K562 (cell line): ENCODE results near the gene PIGL. TPM values are rescaled to one million over a fixed set of nuclear protein-coding genes. Genes with fewer than 3 reads are reported as not detected.

Experiments
- BCOR ChIP-seq: fragments of 450-650 bp; IDR thresholded peaks from 2 replicates; pipeline ENCODE4 v1.6.1; 2016
- FIP1L1 ChIP-seq: fragments of 200-400 bp; formaldehyde crosslinking; IDR thresholded peaks from 2 replicates; pipeline ENCODE4 v1.6.1; 2018; ENCODE audit warnings: mild to moderate bottlenecking, low read depth, low read length; ENCODE audit not compliant: poor library complexity, severe bottlenecking
- HIVEP1 ChIP-seq: fragments of 250-450 bp; sonication (Bioruptor Pico); IDR thresholded peaks from 2 replicates; pipeline ENCODE4 v1.4.0; 2020; ENCODE audit warnings: mild to moderate bottlenecking
- HMGN3 ChIP-seq: IDR thresholded peaks from 2 replicates; pipeline ENCODE4 v1.6.1; 2011; ENCODE audit warnings: borderline replicate concordance, low read depth, mild to moderate bottlenecking, mixed read lengths, low read length; ENCODE audit not compliant: insufficient read length; ENCODE audit errors: extremely low read depth
- HNRNPK ChIP-seq: fragments of 200-400 bp; formaldehyde crosslinking; IDR thresholded peaks from one replicate; pipeline ENCODE4 v1.6.1; 2018; ENCODE audit warnings: mild to moderate bottlenecking, low read depth, low read length; ENCODE audit not compliant: poor library complexity, severe bottlenecking
- KAT2B ChIP-seq: IDR thresholded peaks from one replicate; pipeline ENCODE4 v1.6.1; 2012; ENCODE audit warnings: low read depth, mild to moderate bottlenecking, control low read depth, inconsistent platforms, low read length, moderate library complexity
- L3MBTL2 ChIP-seq: fragments of 450-650 bp; IDR thresholded peaks from 2 replicates; pipeline ENCODE4 v1.6.1; 2016; ENCODE audit warnings: mild to moderate bottlenecking, moderate library complexity
- MTA3 ChIP-seq: fragments of 450-650 bp; formaldehyde crosslinking; IDR thresholded peaks from 2 replicates; pipeline ENCODE4 v1.6.1; 2017; ENCODE audit warnings: mild to moderate bottlenecking, borderline replicate concordance
- POLR2H ChIP-seq: IDR thresholded peaks from 2 replicates; pipeline ENCODE4 v1.6.1; 2016; ENCODE audit warnings: missing genetic modification characterization, low read depth, mild to moderate bottlenecking, control low read depth, missing compliant biosample characterization, moderate library complexity
- PTRF ChIP-seq: fragments of 450-650 bp; IDR thresholded peaks from 2 replicates; pipeline ENCODE4 v1.6.1; 2016; ENCODE audit warnings: mild to moderate bottlenecking, missing genetic modification characterization, missing compliant biosample characterization
- RBBP5 ChIP-seq: fragments of 200-600 bp; sonication (generic); IDR thresholded peaks from 2 replicates; pipeline ENCODE4 v1.6.1; 2012; ENCODE audit warnings: borderline replicate concordance, mild to moderate bottlenecking, low read length, control low read depth, inconsistent platforms; ENCODE audit not compliant: insufficient read depth, poor library complexity, severe bottlenecking
- RCOR1 ChIP-seq, 2 experiments: IDR thresholded peaks; 2 replicates each; pipeline ENCODE4 v1.6.1; 2012; ENCODE audit warnings: low read depth in 2 of 2, low read length in 2 of 2, borderline replicate concordance in 1 of 2, improper control_type of control experiment in 1 of 2
- RFX7 ChIP-seq: fragments of 250-450 bp; sonication (Bioruptor Pico); IDR thresholded peaks from 2 replicates; pipeline ENCODE4 v1.5.1; 2021; ENCODE audit warnings: mild to moderate bottlenecking
- SMARCC2 ChIP-seq: fragments of 450-650 bp; IDR thresholded peaks from 2 replicates; pipeline ENCODE4 v1.6.1; 2017; ENCODE audit warnings: antibody characterized with exemption, moderate library complexity, mild to moderate bottlenecking, low read depth
- SMC3 ChIP-seq: conservative IDR thresholded peaks from 2 replicates; pipeline ENCODE4 v1.6.1; 2011; ENCODE audit warnings: low read depth, low read length, improper control_type of control experiment; ENCODE audit not compliant: insufficient read depth
- SUPT5H ChIP-seq: fragments of 450-650 bp; IDR thresholded peaks from 2 replicates; pipeline ENCODE4 v1.6.1; 2016
- ZBTB8A ChIP-seq: fragments of 450-650 bp; IDR thresholded peaks from 2 replicates; pipeline ENCODE4 v1.6.1; 2018; ENCODE audit warnings: mild to moderate bottlenecking, moderate library complexity; ENCODE audit not compliant: partially characterized antibody
- ZFX ChIP-seq: sonication (generic); formaldehyde crosslinking; IDR thresholded peaks from 2 replicates; pipeline ENCODE4 v1.8.0; 2022; ENCODE audit warnings: mild to moderate bottlenecking, missing genetic modification reagents, moderate library complexity
- ZKSCAN1 ChIP-seq: fragments of 150-350 bp; IDR thresholded peaks from 2 replicates; pipeline ENCODE4 v1.6.1; 2016; ENCODE audit warnings: low read depth, low read length
- ZNF347 ChIP-seq: fragments of 450-650 bp; formaldehyde crosslinking; IDR thresholded peaks from 2 replicates; pipeline ENCODE4 v1.4.0; 2020; ENCODE audit warnings: low read depth, mild to moderate bottlenecking, moderate library complexity
- ZNF583 ChIP-seq: fragments of 250-450 bp; sonication (Bioruptor Pico); IDR thresholded peaks from 2 replicates; pipeline ENCODE4 v1.4.0; 2020
- ZSCAN32 ChIP-seq: fragments of 450-650 bp; formaldehyde crosslinking; IDR thresholded peaks from 2 replicates; pipeline ENCODE4 v1.4.0; 2020; ENCODE audit warnings: mild to moderate bottlenecking, moderate library complexity
- polyA plus RNA-seq, 8 experiments: library from polyadenylated mRNA; depleted of rRNA in 4 of 8; stranded (reverse) in 5 of 8; unstranded in 3 of 8; fragments of >200 nt; fragmentation: Nextera tagmentation in 2 of 8; fragmentation: Illumina TruSeq in 1 of 8; extraction: Ambion mirVana in 2 of 8; extraction: Trizol in 1 of 8; gene quantifications; 2 replicates each; pipeline versions ENCODE4 v1.2.1 to v1.2.3, GENCODE V29; 2011 to 2014; ENCODE audit warnings: inconsistent platforms in 1 of 8, missing spikeins in 1 of 8
- total RNA-seq, 7 experiments: library from RNA; depleted of rRNA in 6 of 7; stranded (reverse); fragments of >200 nt in 6 of 7; fragmentation: Illumina TruSeq in 2 of 7; extraction: Trizol in 2 of 7; gene quantifications; 2 replicates each; pipeline versions ENCODE4 v1.2.1 to v1.2.3, GENCODE V29; 2011 to 2021; ENCODE audit warnings: low replicate concordance in 1 of 7
- TF ChIP-seq, protein P1 (sequence below): fragments of 250-450 bp; sonication (Bioruptor Pico); IDR thresholded peaks from 2 replicates; pipeline ENCODE4 v1.4.0; 2020
- TF ChIP-seq, protein P2 (sequence below): fragments of 450-650 bp; conservative IDR thresholded peaks from 2 replicates; pipeline ENCODE4 v1.6.1; 2016; ENCODE audit warnings: missing genetic modification characterization, low read depth, mild to moderate bottlenecking, control low read depth, missing compliant biosample characterization
- TF ChIP-seq, protein P3 (sequence below): sonication (generic); formaldehyde crosslinking; IDR thresholded peaks from 2 replicates; pipeline ENCODE4 v1.8.1; 2023; ENCODE audit warnings: mild to moderate bottlenecking, missing genetic modification reagents, moderate library complexity

PIGL gene
- total and polyA plus RNA-seq, 9 of the 15 experiments (the other 6 are each of a cell fraction or from before 2014, with no cell fraction given), result 19.9 to 55.3 (median 29.6) TPM

DNA sequence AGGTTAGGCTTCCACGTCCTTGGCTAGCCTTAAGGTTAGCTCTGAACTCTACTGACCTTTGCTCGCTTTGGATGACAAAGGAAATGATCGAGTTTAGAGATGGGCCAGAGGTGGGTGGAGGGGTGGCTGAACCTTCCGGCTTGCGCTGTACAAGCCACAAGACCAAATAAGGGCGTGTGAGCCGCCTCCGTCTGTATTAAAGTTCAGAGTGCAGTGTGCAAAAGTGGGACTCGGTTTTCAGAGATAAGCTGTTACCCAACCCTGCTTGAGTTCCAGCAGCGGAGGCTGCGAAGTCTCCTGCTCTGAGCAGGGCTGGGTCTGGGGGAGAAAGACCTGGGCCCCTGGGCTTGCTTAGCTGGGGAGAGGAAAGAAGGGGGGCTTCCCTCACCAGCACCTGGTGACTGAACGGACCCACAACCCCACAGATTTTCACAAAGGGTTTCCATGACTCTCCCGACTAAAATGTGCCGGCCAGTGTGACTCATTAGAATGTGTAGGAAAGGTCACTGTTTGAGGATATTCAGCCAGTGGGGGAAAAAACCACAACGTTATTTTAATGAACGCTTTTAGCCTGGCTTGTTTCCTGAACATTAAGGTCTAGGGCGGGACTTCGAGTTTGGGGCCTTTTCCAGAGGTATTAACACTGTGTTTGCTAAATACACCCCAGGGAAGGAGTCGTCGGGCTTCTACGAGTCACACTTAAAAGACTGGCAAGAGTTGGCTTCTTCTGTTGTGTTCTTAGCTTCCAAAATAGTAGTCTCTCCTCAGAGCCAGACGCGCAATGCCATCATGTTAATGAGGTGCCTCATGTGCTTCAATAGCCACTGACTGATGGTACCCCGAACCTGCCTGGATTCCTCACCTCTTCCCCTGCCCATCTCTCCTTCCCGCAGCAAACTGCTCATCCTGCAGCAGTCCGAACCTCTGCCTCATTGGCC is 69.3 kb downstream of the PIGL start (continued):
- TF ChIP-seq KAT2B (no peak), ZFX (peak; percentile 48; the same call in 1 of the 2 replicates), SMARCC2 (peak; percentile 68), POLR2H (tag) (peak; percentile 90), HNRNPK (no peak), RCOR1 (IDR thresholded peaks at IDR 0.05; ENCODE audit: borderline replicate concordance in 1 of 2, low read depth in 2 of 2, low read length in 2 of 2) (peak in 1 of 2 experiments; percentile 79; a peak in 1 of 4 replicates), RFX7 (no peak), ZSCAN32 (CRISPR knock-in tag) (no peak), ZKSCAN1 (no peak), ZNF347 (CRISPR knock-in tag) (no peak), BCOR (0 out of 2 replicates have a peak, but pooled peaks have one; percentile 6), MTA3 (no peak), ZBTB8A (no peak), ZNF583 (CRISPR knock-in tag) (no peak), FIP1L1 (no peak), HMGN3 (no peak), HIVEP1 (no peak), SMC3 (no peak; the same call in 1 of the 2 replicates), RBBP5 (peak; percentile 77), SUPT5H (peak; percentile 76), PTRF (tag) (no peak), L3MBTL2 (peak; percentile 85)
- TF ChIP-seq, protein P1, sequence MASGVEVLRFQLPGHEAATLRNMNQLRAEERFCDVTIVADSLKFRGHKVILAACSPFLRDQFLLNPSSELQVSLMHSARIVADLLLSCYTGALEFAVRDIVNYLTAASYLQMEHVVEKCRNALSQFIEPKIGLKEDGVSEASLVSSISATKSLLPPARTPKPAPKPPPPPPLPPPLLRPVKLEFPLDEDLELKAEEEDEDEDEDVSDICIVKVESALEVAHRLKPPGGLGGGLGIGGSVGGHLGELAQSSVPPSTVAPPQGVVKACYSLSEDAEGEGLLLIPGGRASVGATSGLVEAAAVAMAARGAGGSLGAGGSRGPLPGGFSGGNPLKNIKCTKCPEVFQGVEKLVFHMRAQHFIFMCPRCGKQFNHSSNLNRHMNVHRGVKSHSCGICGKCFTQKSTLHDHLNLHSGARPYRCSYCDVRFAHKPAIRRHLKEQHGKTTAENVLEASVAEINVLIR (CRISPR knock-in tag), result no peak
- TF ChIP-seq, protein P2, sequence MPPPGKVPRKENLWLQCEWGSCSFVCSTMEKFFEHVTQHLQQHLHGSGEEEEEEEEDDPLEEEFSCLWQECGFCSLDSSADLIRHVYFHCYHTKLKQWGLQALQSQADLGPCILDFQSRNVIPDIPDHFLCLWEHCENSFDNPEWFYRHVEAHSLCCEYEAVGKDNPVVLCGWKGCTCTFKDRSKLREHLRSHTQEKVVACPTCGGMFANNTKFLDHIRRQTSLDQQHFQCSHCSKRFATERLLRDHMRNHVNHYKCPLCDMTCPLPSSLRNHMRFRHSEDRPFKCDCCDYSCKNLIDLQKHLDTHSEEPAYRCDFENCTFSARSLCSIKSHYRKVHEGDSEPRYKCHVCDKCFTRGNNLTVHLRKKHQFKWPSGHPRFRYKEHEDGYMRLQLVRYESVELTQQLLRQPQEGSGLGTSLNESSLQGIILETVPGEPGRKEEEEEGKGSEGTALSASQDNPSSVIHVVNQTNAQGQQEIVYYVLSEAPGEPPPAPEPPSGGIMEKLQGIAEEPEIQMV (tag), result no peak
- TF ChIP-seq, protein P3, sequence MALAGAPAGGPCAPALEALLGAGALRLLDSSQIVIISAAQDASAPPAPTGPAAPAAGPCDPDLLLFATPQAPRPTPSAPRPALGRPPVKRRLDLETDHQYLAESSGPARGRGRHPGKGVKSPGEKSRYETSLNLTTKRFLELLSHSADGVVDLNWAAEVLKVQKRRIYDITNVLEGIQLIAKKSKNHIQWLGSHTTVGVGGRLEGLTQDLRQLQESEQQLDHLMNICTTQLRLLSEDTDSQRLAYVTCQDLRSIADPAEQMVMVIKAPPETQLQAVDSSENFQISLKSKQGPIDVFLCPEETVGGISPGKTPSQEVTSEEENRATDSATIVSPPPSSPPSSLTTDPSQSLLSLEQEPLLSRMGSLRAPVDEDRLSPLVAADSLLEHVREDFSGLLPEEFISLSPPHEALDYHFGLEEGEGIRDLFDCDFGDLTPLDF, result 0 out of 2 replicates have a peak, but pooled peaks have one; percentile 21
